GM18507 (cell line): Measurements from ENCODE around the gene PTPRN2.
"Not testable (repeated sequence)": the region's sequence is repeated elsewhere in the genome, so short reads cannot be mapped to it uniquely, and the experiment has no call there.

Source experiments
- DNase-seq: peaks from one replicate; pipeline ENCODE4 v3.0.0; 2011; ENCODE audit warnings: low read depth; ENCODE audit not compliant: insufficient read length; ENCODE audit errors: extremely low spot score
- FAIRE-seq: peaks from 2 replicates; lab custom pipeline; 2011; peaks lifted over from hg19 to GRCh38; lab: Jason Lieb, UNC

Gene PTPRN2

DNA sequence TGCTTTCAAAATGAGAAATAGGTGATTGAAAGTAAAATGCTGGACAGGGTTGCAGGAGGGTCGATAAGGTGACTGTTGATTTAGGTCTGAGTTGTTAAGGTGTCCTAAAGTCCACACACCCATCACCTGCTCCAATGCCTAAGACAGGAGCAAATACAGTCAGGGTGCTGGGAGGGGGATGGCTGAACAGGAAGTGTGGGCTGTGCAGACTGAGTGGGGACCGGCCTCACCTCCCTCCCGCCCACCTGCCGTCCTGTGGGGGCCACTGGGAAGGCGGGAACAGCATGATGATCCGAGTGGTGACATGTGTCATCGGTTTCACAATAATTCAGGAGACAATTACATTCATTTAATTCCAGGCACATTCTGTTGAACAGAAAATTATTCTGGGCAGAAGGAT lies 990.1 kb downstream of the PTPRN2 start:
- no peak for DNase-seq
- no peak for FAIRE-seq

DNA sequence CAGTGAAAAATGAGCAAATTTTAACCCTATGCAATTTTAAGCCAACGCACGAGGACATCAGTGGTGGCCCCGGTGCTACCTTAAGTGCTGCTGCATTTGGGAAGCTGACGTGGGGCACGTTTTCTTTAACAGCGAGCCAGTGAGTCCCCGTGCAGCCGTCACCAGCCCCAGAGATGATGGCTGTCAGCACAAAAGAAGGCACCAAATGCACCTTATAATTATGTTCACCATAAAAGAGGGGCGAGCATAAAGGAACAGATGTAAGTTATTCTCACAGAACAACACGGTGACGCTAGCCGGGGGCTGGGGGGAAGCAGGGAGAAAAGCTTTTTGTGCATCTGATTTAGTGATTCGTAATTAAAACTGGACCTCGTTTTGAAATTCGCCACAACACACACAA lies 990.7 kb downstream of the PTPRN2 start:
- FAIRE-seq, result no peak
- no peak for DNase-seq

DNA sequence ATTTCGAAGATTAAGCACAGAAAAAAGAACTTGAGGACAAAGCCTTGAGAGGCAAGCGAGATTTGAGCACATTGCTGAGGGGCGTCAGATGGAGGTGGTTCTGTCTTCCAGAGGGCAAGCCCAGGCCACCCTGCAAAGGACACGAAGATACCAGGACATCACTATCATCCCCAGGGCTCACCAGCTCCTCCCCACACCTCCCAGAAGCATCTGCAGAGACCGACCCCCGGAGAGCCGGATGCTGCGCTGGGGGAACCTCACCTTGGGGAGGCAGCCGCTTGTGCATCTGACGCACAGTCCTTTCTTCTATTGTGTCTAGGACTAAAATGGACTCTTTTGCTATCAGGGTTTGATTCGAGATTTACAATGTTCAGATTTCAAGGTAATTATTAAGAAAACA lies 991.2 kb downstream of the PTPRN2 start:
- FAIRE-seq (no peak), DNase-seq (no peak)

DNA sequence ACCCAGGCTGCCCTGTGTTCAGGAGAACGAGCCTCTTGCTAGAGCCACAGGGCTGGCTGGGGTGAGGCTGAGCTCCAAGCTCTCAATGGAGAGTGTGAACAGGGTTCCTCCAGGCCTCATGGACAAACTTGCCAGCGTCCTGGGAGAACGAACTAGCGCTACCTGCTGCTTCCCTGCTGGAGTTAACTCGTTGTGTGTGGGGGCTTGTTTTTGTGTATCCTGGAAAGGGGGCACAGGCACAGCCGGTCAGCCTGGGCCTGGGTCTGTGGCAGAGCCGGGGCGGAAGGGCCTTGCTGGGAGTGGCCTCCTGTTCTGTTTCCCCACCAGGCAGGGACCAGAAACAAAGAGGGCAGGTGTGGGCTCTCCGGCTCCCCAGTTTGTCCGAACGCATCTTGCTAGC lies 991.6 kb downstream of the PTPRN2 start:
- no peak for FAIRE-seq
- DNase-seq, result no peak

GRCh38 chr7:157595086-157595855 lies 992.4 kb downstream of the PTPRN2 start:
- FAIRE-seq (no peak), DNase-seq (no peak)

- FAIRE-seq (no peak), DNase-seq (no peak)
These were observed 993.3 kb downstream of the PTPRN2 start for GRCh38 chr7:157594306-157594705.

- DNase-seq (no peak), FAIRE-seq (no peak)
These were observed 994.1 kb downstream of the PTPRN2 start for GRCh38 chr7:157593541-157593940.

DNA sequence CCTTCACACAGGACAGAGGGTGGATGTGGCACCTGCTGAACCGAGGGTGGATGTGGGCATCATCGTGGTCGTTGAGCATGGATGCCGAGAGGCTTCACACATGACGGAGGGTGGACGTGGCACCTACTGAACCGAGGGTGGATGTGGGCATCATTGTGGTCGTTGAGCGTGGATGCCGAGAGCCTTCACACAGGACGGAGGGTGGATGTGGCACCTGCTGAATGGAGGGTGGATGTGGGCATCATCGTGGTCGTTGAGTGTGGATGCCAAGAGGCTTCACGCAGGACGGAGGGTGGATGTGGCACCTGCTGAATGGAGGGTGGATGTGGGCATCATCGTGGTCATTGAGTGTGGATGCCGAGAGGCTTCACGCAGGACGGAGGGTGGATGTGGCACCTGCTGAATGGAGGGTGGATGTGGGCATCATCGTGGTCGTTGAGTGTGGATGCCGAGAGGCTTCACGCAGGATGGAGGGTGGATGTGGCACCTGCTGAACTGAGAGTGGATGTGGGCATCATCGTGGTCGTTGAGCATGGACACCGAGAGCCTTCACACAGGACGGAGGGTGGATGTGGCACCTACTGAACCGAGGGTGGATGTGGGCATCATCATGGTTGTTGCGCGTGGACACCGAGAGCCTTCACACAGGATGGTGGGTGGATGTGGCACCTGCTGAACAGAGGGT lies 994.8 kb downstream of the PTPRN2 start:
- not testable (repeated sequence) for DNase-seq
- peak; percentile 15 for FAIRE-seq

DNA sequence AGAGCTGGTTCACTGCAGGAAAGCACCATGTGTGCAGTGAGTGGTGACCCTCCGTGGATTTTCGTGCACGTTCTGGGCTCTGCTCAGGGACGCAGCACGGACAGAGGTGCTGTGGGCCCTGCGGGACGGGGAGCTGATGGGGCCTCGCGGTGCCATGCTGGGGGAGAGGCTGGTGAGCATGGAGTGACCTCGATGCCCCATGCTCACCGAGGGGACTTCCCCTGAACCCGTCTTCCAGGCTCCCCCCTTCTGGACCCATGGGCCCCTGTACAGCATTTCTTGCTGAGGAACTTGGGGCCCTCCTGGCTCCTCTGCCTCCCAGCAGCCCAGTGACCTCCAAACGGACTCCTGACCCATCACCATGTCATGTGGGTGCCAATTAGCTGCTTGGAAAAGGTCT lies 997.1 kb downstream of the PTPRN2 start:
- DNase-seq (no peak), FAIRE-seq (no peak)

- no peak for DNase-seq
- no peak for FAIRE-seq
These were observed 997.9 kb downstream of the PTPRN2 start for GRCh38 chr7:157589680-157590079.

GRCh38 chr7:157587805-157588560 lies 999.6 kb downstream of the PTPRN2 start:
- DNase-seq, result no peak
- no peak for FAIRE-seq

- no peak for FAIRE-seq
These were observed 1000.4 kb downstream of the PTPRN2 start for GRCh38 chr7:157587051-157587804.

GRCh38 chr7:157586426-157586955 lies 1001.1 kb downstream of the PTPRN2 start:
- FAIRE-seq, result no peak
- no peak for DNase-seq

More at GRCh38 chr7:157587051-157587804, 1000.4 kb downstream of the PTPRN2 start:
- DNase-seq, result no peak

DNA sequence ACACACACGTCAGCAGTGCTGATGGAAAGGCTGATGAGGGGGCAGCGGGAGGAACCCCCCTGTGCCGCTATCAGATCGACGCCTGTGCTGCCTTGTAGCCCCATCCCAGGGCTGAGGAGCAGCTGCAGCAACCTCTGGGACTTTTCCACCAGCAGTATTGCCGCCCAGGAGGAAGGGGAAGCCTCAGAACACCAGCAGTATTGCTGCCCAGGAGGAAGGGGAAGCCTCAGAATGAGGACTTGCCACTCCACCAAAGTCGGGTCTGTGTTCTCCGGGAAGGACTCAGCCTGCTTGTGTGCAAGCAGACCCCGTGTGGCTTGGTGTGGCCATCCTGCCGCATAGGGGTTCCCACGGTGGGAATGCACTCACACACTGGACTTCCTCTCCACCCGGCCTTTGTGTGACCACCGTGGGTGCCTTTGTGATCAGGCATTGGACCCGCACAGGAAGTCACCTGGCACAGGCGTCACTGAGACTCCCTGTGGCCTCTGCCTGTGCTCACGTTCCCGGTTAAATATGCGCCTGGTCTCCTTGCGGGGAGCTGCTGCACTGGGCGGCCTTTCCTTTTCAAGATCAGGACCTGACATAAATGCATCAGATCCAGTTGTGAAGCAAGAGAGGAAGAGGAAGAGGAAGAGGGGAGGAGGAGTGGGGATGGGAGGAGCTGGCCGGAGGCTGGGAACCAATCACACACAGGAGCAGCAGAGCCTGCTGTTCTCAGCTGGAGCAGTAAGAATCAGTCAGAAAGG lies 1002.3 kb downstream of the PTPRN2 start:
- FAIRE-seq (no peak), DNase-seq (no peak)

DNA sequence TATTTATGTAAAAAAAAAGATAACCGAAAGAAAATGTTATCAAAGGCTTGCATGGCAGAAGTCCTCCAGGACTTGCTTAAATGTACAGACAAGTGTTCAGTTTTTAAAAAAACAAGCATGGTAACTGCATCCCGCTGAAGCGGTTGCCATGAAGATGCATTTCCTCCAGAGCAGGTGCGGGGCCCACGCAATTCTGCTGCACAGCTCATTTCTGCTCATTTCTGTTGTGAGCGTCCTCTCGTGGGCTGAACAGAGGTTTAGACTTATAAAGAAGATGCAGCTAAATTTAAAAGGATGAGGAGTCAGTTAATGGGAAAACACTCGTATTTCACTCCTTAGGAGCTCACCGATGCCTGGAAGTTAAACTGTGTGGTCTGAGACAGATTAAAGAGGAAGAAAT lies 1003.2 kb downstream of the PTPRN2 start:
- DNase-seq, result no peak
- no peak for FAIRE-seq

DNA sequence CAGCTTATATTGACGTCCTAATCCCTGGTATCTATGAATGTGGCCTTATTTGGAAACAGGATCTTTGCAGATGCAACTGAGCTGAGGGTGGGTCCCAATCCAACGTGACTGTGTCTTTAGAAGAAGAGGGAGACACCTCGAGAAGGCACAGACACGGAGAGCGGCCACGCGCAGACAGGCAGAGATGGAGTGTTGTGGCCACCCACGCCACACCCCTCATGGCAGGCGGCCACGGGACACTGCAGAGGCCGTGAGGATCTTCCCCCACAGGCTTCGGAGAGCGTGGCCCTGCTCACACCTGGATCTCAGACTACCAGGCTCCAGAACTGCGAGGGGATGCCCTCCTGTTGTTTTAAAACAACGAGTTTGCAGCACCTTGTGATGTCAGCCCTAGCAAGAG lies 1005.9 kb downstream of the PTPRN2 start:
- FAIRE-seq (no peak), DNase-seq (no peak)

GRCh38 chr7:157580324-157580723 lies 1007.3 kb downstream of the PTPRN2 start:
- FAIRE-seq (no peak), DNase-seq (no peak)

DNA sequence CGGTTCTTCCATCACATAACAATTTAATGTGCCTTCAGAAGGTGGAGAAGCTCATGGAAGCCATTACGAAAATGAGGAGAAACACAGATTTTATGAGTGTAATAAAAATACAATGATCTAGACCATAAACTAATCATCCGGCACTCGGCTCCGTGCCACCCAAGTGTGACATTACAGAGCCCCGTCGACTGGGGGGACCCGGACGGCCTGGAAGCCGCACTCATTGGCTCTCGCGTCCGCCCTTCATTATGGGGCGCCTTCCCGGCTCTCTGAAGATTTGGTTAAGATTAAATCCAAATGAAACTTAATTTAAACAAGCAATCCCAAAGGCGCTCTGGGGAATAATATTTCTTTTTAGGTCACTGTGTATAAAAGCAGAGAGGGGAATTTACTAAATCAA lies 1008.2 kb downstream of the PTPRN2 start:
- FAIRE-seq (no peak), DNase-seq (no peak)

DNA sequence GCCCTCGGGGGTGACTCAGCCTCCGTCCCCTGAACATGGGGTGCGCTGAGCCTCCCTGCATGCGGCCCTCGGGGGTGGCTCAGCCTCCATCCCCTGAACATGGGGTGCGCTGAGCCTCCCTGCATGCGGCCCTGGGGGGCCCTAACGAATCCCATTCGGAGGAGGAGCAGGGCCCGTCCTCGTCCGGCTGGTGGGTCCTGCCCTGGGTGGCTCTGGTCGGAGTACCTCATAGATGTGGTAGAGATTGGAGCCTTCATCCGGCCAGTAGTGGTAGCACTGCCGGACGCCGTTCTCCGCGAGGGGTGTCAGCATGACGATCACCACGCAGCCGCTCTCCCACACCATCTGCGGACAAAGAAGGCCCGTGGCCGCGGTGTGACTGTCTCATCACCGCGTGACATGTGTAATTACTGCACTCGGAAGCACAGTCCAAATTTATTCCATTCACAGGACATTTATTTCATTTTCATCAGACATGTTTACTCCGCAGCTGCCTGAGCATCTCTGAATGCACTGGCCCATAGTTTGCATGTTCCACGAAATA lies 1009.8 kb downstream of the PTPRN2 start:
- no peak for DNase-seq
- FAIRE-seq, result no peak
